Esophagus muscularis mucosa (tissue), 4 donors: ENCODE measurements around the gene PLET1. TPM values are rescaled to one million over a fixed set of nuclear protein-coding genes. Genes with fewer than 3 reads are reported as not detected.
A peak's percentile ranks its signal among the peaks of the same experiment; 100 is the strongest.

Source experiments
- DNase-seq: peaks from one replicate; pipeline ENCODE4 v3.0.0-alpha.2; 2017; ENCODE audit errors: extremely low spot score
- H3K27ac ChIP-seq, 4 donors: fragments of 200-600 bp; sonication (generic); replicated peaks in 1 of 4; 1 replicate in 3 of 4; 2 replicates in 1 of 4; pipeline ENCODE4 v1.5.1; 2016 to 2019; ENCODE audit warnings: mild to moderate bottlenecking in 1 of 4
- H3K27me3 ChIP-seq, 4 donors: fragments of 200-600 bp; sonication (generic); one replicate each; pipeline versions ENCODE4 v1.5.1 to v1.6.0; 2016 to 2019
- H3K36me3 ChIP-seq, 4 donors: fragments of 200-600 bp; sonication (generic); one replicate each; pipeline ENCODE4 v1.5.1; 2016 to 2019
- H3K4me1 ChIP-seq, 4 donors: fragments of 200-600 bp; sonication (generic); one replicate each; pipeline ENCODE4 v1.5.1; 2016 to 2019
- H3K4me3 ChIP-seq, 4 donors: fragments of 200-600 bp; sonication (generic); 1 replicate in 2 of 4; 2 replicates in 2 of 4; pipeline ENCODE4 v1.5.1; 2016 to 2019; ENCODE audit warnings: mild to moderate bottlenecking in 4 of 4, moderate library complexity in 1 of 4
- H3K9me3 ChIP-seq, 4 donors: fragments of 200-600 bp; sonication (generic); 1 replicate in 3 of 4; 2 replicates in 1 of 4; pipeline ENCODE4 v1.5.1; 2016 to 2019
- CTCF ChIP-seq, 3 experiments: fragments of 200-600 bp in 2 of 3; fragments of 450-650 bp in 1 of 3; sonication (generic) in 2 of 3; IDR thresholded peaks; one replicate each; pipeline ENCODE4 v1.5.1; 2017 to 2019; ENCODE audit warnings: antibody characterized with exemption in 3 of 3, mild to moderate bottlenecking in 2 of 3, moderate library complexity in 1 of 3
- EP300 ChIP-seq: sonication (generic); formaldehyde crosslinking; IDR thresholded peaks from one replicate; pipeline ENCODE4 v1.6.1; 2017; ENCODE audit warnings: antibody characterized with exemption
- POLR2A ChIP-seq: fragments of 450-650 bp; IDR thresholded peaks from one replicate; pipeline ENCODE4 v1.6.1; 2017; ENCODE audit warnings: antibody characterized with exemption, moderate library complexity, mild to moderate bottlenecking, low read depth
- POLR2AphosphoS5 ChIP-seq, 2 donors: sonication (generic); formaldehyde crosslinking; IDR thresholded peaks; one replicate each; pipeline ENCODE4 v1.6.1; 2017; ENCODE audit warnings: antibody characterized with exemption in 2 of 2
- WGBS: methylation state at CpG from one replicate; pipeline ENCODE4 v1.1.5; 2018; 5-methylcytosine and 5-hydroxymethylcytosine counted together
- intact Hi-C: fragments of 100-400 bp; cut with DNase I; formaldehyde crosslinking; loops from one replicate; pipeline ENCODE4 v1.15.1; 2023
- total RNA-seq, 4 donors: library from RNA; depleted of rRNA; stranded (reverse); fragments of >200 nt; gene quantifications; one replicate each; pipeline versions ENCODE4 v1.1.0 to v1.2.1, GENCODE V29; 2016

PLET1 gene
- total RNA-seq, 4 donors from 2014 or later, result not detected

GRCh38 chr11:112290493-112290850 lies 29.8 kb upstream of the PLET1 start:
- TF ChIP-seq POLR2AphosphoS5 (IDR thresholded peaks at IDR 0.05), result no peak
- TF ChIP-seq POLR2A, result no peak
- no peak for TF ChIP-seq CTCF (IDR thresholded peaks at IDR 0.05)
- TF ChIP-seq EP300, result no peak
- WGBS, result 21% methylated on average over 4 of the region's 4 CpGs
- DNase-seq, result no peak
- Histone ChIP-seq H3K27ac (peak overlapping the region; percentile 74 to 85 (median 82)), H3K36me3 (no peaks in the 10 kb centered on the region), H3K4me1 (peaks cover 21 to 57% (median 51%) of the 10 kb centered on the region in 4 donors), H3K27me3 (no peaks in the 10 kb centered on the region), H3K4me3 (peak overlapping the region; percentile 66 to 69 (median 69)), H3K9me3 (no peaks in the 10 kb centered on the region)
- intact Hi-C loops, result loop anchor here (2.0 to 10.0 kb wide), 3 partner anchors 76 to 514 kb away; no protein-coding TSS in a partner anchor

- peak; percentile 92 to 95 (median 93) for TF ChIP-seq CTCF (IDR thresholded peaks at IDR 0.05)
- no peak for TF ChIP-seq EP300
- peak; percentile 38 to 82 for TF ChIP-seq POLR2AphosphoS5 (IDR thresholded peaks at IDR 0.05)
- no peak for TF ChIP-seq POLR2A
- H3K4me3 ChIP-seq, result peak overlapping the region; percentile 66 to 69 (median 69)
- peak overlapping the region; percentile 74 to 85 (median 82) for H3K27ac ChIP-seq
- no peaks in the 10 kb centered on the region for H3K9me3 ChIP-seq
- no peaks in the 10 kb centered on the region for H3K27me3 ChIP-seq
- H3K36me3 ChIP-seq, result no peaks in the 10 kb centered on the region
- peaks cover 17 to 51% (median 46%) of the 10 kb centered on the region in 4 donors for H3K4me1 ChIP-seq
- peak; percentile 94 for DNase-seq
- intact Hi-C loops, result loop anchor here (2.0 to 10.0 kb wide), 6 partner anchors 77 to 997 kb away; no protein-coding TSS in a partner anchor
- WGBS, result 18% methylated on average over 10 of the region's 60 CpGs
These were observed 29.2 kb upstream of the PLET1 start for GRCh38 chr11:112289588-112290492.

- 94% methylated on average over 3 of the region's 3 CpGs for WGBS
- TF ChIP-seq EP300, result no peak
- TF ChIP-seq POLR2A, result no peak
- TF ChIP-seq POLR2AphosphoS5 (IDR thresholded peaks at IDR 0.05), result no peak
- TF ChIP-seq CTCF (IDR thresholded peaks at IDR 0.05), result no peak
- no peak overlapping the region for H3K4me3 ChIP-seq
- no peaks in the 10 kb centered on the region for H3K36me3 ChIP-seq
- H3K27ac ChIP-seq, result no peak overlapping the region
- no peaks in the 10 kb centered on the region for H3K27me3 ChIP-seq
- H3K9me3 ChIP-seq, result no peaks in the 10 kb centered on the region
- intact Hi-C loops, result loop anchor here (5.0 to 10.0 kb wide), 3 partner anchors 173 to 999 kb away; no protein-coding TSS in a partner anchor
- no peak for DNase-seq
- H3K4me1 ChIP-seq, result peaks cover 4 to 33% (median 30%) of the 10 kb centered on the region in 4 donors
These were observed 27.4 kb upstream of the PLET1 start for GRCh38 chr11:112288021-112288420.

GRCh38 chr11:112285841-112286311 lies 25.2 kb upstream of the PLET1 start:
- intact Hi-C loops, result loop anchor here (2.0 to 10.0 kb wide), 4 partner anchors 169 to 1001 kb away; no protein-coding TSS in a partner anchor
- no peak for DNase-seq
- Histone ChIP-seq H3K36me3 (no peaks in the 10 kb centered on the region), H3K27ac (no peak overlapping the region), H3K4me1 (peaks cover 0 to 14% (median 12%) of the 10 kb centered on the region in 4 donors), H3K27me3 (no peaks in the 10 kb centered on the region), H3K9me3 (no peaks in the 10 kb centered on the region), H3K4me3 (no peak overlapping the region)
- TF ChIP-seq CTCF (IDR thresholded peaks at IDR 0.05) (no peak), EP300 (no peak), POLR2AphosphoS5 (IDR thresholded peaks at IDR 0.05) (no peak), POLR2A (no peak)
- 89% methylated on average over 5 of the region's 6 CpGs for WGBS
